B cell (primary cell): ENCODE measurements around the gene BLOC1S3. TPM values are rescaled to one million over a fixed set of nuclear protein-coding genes. Genes with fewer than 3 reads are reported as not detected.

Experiments used
- ATAC-seq: fragments of 200-7000 bp; cut with Tn5 transposase; one replicate; pipeline ENCODE4 v1.10.0; 2021; ENCODE audit warnings: low read depth, mild to moderate bottlenecking, moderate number of reproducible peaks, moderate library complexity
- CTCF ChIA-PET: fragments of 350-600 bp; sonication (Branson Sonifier 250); formaldehyde crosslinking; loops from one replicate; lab custom pipeline; 2021; ENCODE audit warnings: antibody characterized with exemption, inconsistent platforms; lab: Charles Lee
- POLR2A ChIA-PET: fragments of 350-600 bp; sonication (Branson Sonifier 250); formaldehyde crosslinking; loops from one replicate; lab custom pipeline; 2021; ENCODE audit warnings: antibody characterized with exemption; lab: Charles Lee
- DNase-seq: peaks from one replicate; pipeline ENCODE4 v3.0.0; 2013
- H2AFZ ChIP-seq: 2 replicates; pipeline ENCODE4 v1.6.1; 2012; ENCODE audit warnings: mild to moderate bottlenecking, low read depth, low read length; ENCODE audit not compliant: insufficient read depth, poor library complexity, severe bottlenecking
- H3K27ac ChIP-seq, 2 donors: 1 replicate in 1 of 2; 2 replicates in 1 of 2; pipeline ENCODE4 v1.5.1; 2012 to 2013; ENCODE audit warnings: low read length in 2 of 2, mild to moderate bottlenecking in 2 of 2, moderate library complexity in 1 of 2
- H3K27me3 ChIP-seq, 4 experiments: fragments of 200-600 bp in 1 of 4; sonication (generic) in 1 of 4; replicated peaks in 1 of 4; 1 replicate in 2 of 4; 2 replicates in 2 of 4; pipeline versions ENCODE4 v1.6.1 to v1.7.0; 2013 to 2016; ENCODE audit warnings: low read length in 3 of 4, mild to moderate bottlenecking in 2 of 4, mixed read lengths in 1 of 4, moderate library complexity in 1 of 4; ENCODE audit not compliant: insufficient read depth in 4 of 4, control insufficient read depth in 3 of 4; ENCODE audit errors: control extremely low read depth in 1 of 4
- H3K36me3 ChIP-seq, 2 experiments: replicated peaks in 1 of 2; 1 replicate in 1 of 2; 2 replicates in 1 of 2; pipeline versions ENCODE4 v1.6.1 to v1.7.1; 2013; ENCODE audit warnings: low read length in 1 of 2; ENCODE audit not compliant: insufficient read depth in 2 of 2, control insufficient read depth in 1 of 2; ENCODE audit errors: control extremely low read depth in 1 of 2, extremely low read depth in 1 of 2
- H3K4me1 ChIP-seq, 2 donors: fragments of 200-600 bp in 1 of 2; sonication (generic) in 1 of 2; 1 replicate in 1 of 2; 2 replicates in 1 of 2; pipeline versions ENCODE4 v1.5.1 to v1.6.1; 2013 to 2017; ENCODE audit warnings: low read length in 2 of 2; ENCODE audit not compliant: control insufficient read depth in 2 of 2, insufficient read depth in 2 of 2
- H3K4me2 ChIP-seq: replicated peaks from 2 replicates; pipeline ENCODE3; 2012; ENCODE audit warnings: mild to moderate bottlenecking, low read depth, low read length; ENCODE audit not compliant: poor library complexity, severe bottlenecking
- H3K4me3 ChIP-seq, 5 experiments: fragments of 200-600 bp in 1 of 5; sonication (generic) in 1 of 5; 1 replicate in 3 of 5; 2 replicates in 2 of 5; pipeline versions ENCODE4 v1.5.1 to v1.7.0; 2011 to 2016; ENCODE audit warnings: low read length in 4 of 5, mild to moderate bottlenecking in 4 of 5, low read depth in 2 of 5, control low read depth in 1 of 5, moderate library complexity in 1 of 5; ENCODE audit not compliant: insufficient read depth in 1 of 5; ENCODE audit errors: control extremely low read depth in 1 of 5, extremely low read depth in 1 of 5
- H3K79me2 ChIP-seq: fragments of 200-600 bp; sonication (generic); one replicate; pipeline ENCODE4 v1.6.0; 2016; ENCODE audit warnings: low read length; ENCODE audit not compliant: control insufficient read depth, insufficient read depth
- H3K9ac ChIP-seq: fragments of 200-600 bp; sonication (generic); 2 replicates; pipeline ENCODE4 v1.6.1; 2017; ENCODE audit warnings: mild to moderate bottlenecking, low read length, moderate library complexity
- H3K9me3 ChIP-seq, 3 donors: one replicate each; pipeline versions ENCODE4 v1.6.1 to v1.7.1; 2013; ENCODE audit warnings: low read length in 2 of 3; ENCODE audit not compliant: control insufficient read depth in 2 of 3, insufficient read depth in 1 of 3; ENCODE audit errors: control extremely low read depth in 1 of 3
- H4K20me1 ChIP-seq: 2 replicates; pipeline ENCODE4 v1.6.0; 2012; ENCODE audit warnings: mild to moderate bottlenecking, low read length; ENCODE audit not compliant: insufficient read depth, control insufficient read depth, poor library complexity, severe bottlenecking
- H3K27ac Mint-ChIP-seq: one replicate; pipeline ENCODE4 v1.8.0; 2021; ENCODE audit warnings: mixed read lengths
- H3K27me3 Mint-ChIP-seq: one replicate; pipeline ENCODE4 v1.8.0; 2021; ENCODE audit warnings: mixed read lengths
- H3K4me1 Mint-ChIP-seq: one replicate; pipeline ENCODE4 v1.8.0; 2021; ENCODE audit warnings: mixed read lengths
- H3K4me3 Mint-ChIP-seq: one replicate; pipeline ENCODE4 v1.8.0; 2021; ENCODE audit warnings: mixed read lengths
- H3K9me3 Mint-ChIP-seq: one replicate; pipeline ENCODE4 v1.8.0; 2022; ENCODE audit warnings: mixed read lengths; ENCODE audit not compliant: insufficient read depth
- CTCF ChIP-seq: fragments of 200-600 bp; IDR thresholded peaks from one replicate; pipeline ENCODE4 v1.8.0; 2022; ENCODE audit warnings: antibody characterized with exemption, mild to moderate bottlenecking
- EZH2 ChIP-seq: IDR thresholded peaks from 2 replicates; pipeline ENCODE4 v1.6.1; 2012; ENCODE audit warnings: borderline replicate concordance, low read depth, mild to moderate bottlenecking, moderate library complexity, low read length; ENCODE audit not compliant: insufficient read depth, poor library complexity, severe bottlenecking
- WGBS: methylation state at CpG from one replicate; pipeline ENCODE4 v1.1.5; 2013; ENCODE audit warnings: missing lambda C conversion rate; ENCODE audit not compliant: insufficient coverage; 5-methylcytosine and 5-hydroxymethylcytosine counted together
- intact Hi-C: fragments of 100-400 bp; cut with micrococcal nuclease; formaldehyde crosslinking; loops from one replicate; pipeline ENCODE4 v1.10.0; 2022
- polyA plus RNA-seq: library from polyadenylated mRNA; depleted of rRNA; stranded (reverse); fragments of >200 nt; gene quantifications from 2 replicates; pipeline ENCODE4 v1.2.3, GENCODE V29; 2012
- total RNA-seq, 2 donors: library from RNA; stranded (reverse); fragments of 120-200 nt in 1 of 2; gene quantifications; 1 replicate in 1 of 2; 2 replicates in 1 of 2; pipeline versions ENCODE4 v1.2.3 to v1.2.4, GENCODE V29; 2013 to 2022

The BLOC1S3 gene
- total and polyA plus RNA-seq, 2 donors (not counting 1 experiment from before 2014, with no cell fraction given): 7.2 to 21.1 TPM

GRCh38 chr19:45154064-45154827, 24.3 kb upstream of the BLOC1S3 start:
- no peaks in the 10 kb centered on the region for H3K36me3 ChIP-seq
- H3K4me1 ChIP-seq: peaks cover 22 to 29% of the 10 kb centered on the region in 2 donors
- Mint-ChIP-seq H3K27ac (no peak overlapping the region), H3K27me3 (peaks cover 34% of the 10 kb centered on the region), H3K9me3 (no peaks in the 10 kb centered on the region), H3K4me3 (peak overlapping the region; percentile 82), H3K4me1 (peaks cover 18% of the 10 kb centered on the region)
- TF ChIP-seq EZH2 (no peak), CTCF (no peak)
- peaks cover 0 to 24% (median 0%) of the 10 kb centered on the region in 3 donors for H3K9me3 ChIP-seq
- peak overlapping the region; percentile 94 for H3K4me2 ChIP-seq
- intact Hi-C loops: no loop called here
- DNase-seq (no peak), ATAC-seq (no peak)
- WGBS: 82% methylated on average over 17 of the region's 19 CpGs
- ChIA-PET CTCF (interaction anchor here (0.5 kb wide), 1 partner anchor 204 kb away, joined by 3 read pairs; no protein-coding TSS in a partner anchor), POLR2A (interaction anchor here (0.5 kb wide), 1 partner anchor 56 kb away, joined by 3 read pairs; no protein-coding TSS in a partner anchor)
- no peak overlapping the region for H3K27ac ChIP-seq
- peaks cover 0 to 54% (median 16%) of the 10 kb centered on the region in 4 experiments for H3K27me3 ChIP-seq
- peak overlapping the region in 2 of 5 experiments; percentile 50 to 51 for H3K4me3 ChIP-seq
- H3K9ac ChIP-seq: peak overlapping the region; percentile 55
- peak overlapping the region; percentile 82 for H2AFZ ChIP-seq
- no peaks in the 10 kb centered on the region for H3K79me2 ChIP-seq
- no peaks in the 10 kb centered on the region for H4K20me1 ChIP-seq
